ENCODE measurements around the gene AIF1. TPM values are rescaled to one million over a fixed set of nuclear protein-coding genes. Genes with fewer than 3 reads are reported as not detected.

AIF1 gene
- total RNA-seq, 1 experiment from 2014 or later = not detected

- no peaks in the 10 kb centered on the region for H3F3A ChIP-seq (ENCODE audit: low read length, unreplicated experiment)
- no TSS peak for BruUV-seq (replicated peaks)
- no peaks in the 10 kb centered on the region for H3K27me3 ChIP-seq (ENCODE audit: low read length)
- H2AFZ ChIP-seq (ENCODE audit: low read length) = peak within 1 kb of the TSS; percentile 75
- TF ChIP-seq CTCF (conservative IDR thresholded peaks at IDR 0.05; ENCODE audit: low read depth, low read length) = no peak
- no peak for TF ChIP-seq EZH2 (IDR thresholded peaks at IDR 0.05; ENCODE audit: low read length, unreplicated experiment)
- TF ChIP-seq EZH2phosphoT487 (IDR thresholded peaks at IDR 0.05; ENCODE audit: borderline replicate concordance, low read length) = no peak
- peak within 1 kb of the TSS; percentile 93 for H3K27ac ChIP-seq (ENCODE audit: low read length)
- ATAC-seq (peak; percentile 30), DNase-seq (peak; percentile 88)
- ChIA-PET POLR2A (ENCODE audit: unreplicated experiment) (interaction anchor here (0.6 to 0.8 kb wide), 5 partner anchors 73 to 428 kb away, joined by 4 to 7 read pairs (median 5); partner anchors contain the start of gene HSPA1B), CTCF (no interaction called here)
- H3K9ac ChIP-seq (ENCODE audit: low read length) = peak within 1 kb of the TSS; percentile 96
- no peaks in the 10 kb centered on the region for H3K9me2 ChIP-seq (replicated peaks; ENCODE audit: low read length)
- H3K4me2 ChIP-seq (ENCODE audit: low read length) = peak within 1 kb of the TSS; percentile 99
- no peaks in the 10 kb centered on the region for H3K9me3 ChIP-seq (ENCODE audit: low read length)
- H3K79me2 ChIP-seq (ENCODE audit: low read length) = peaks cover 59% of the 10 kb centered on the region
- intact Hi-C loops (cut with micrococcal nuclease) = loop anchor here (1.0 to 5.0 kb wide), 2 partner anchors 45 to 118 kb away; partner anchors contain the start of genes ATP6V1G2, NFKBIL1 and PRRC2A
- H3K4me1 ChIP-seq (ENCODE audit: insufficient read depth, low read length) = peaks cover 30% of the 10 kb centered on the region
- H4K20me1 ChIP-seq (ENCODE audit: low read length) = no peaks in the 10 kb centered on the region
- H3K4me3 ChIP-seq (ENCODE audit: low read length) = peak within 1 kb of the TSS; percentile 92
- peaks cover 30% of the 10 kb centered on the region for H3K36me3 ChIP-seq (ENCODE audit: low read depth, low read length)
Measured at GRCh38 chr6:31664790-31665500, 49.9 kb downstream of the AIF1 start, which contains the start of gene GPANK1. Gene GPANK1, minus strand, starts transcription at chr6:31664997. Its CDS starts 519 bp downstream, at chr6:31664478.

- Histone ChIP-seq H3K36me3 (ENCODE audit: low read depth, low read length) (peaks cover 37% of the 10 kb centered on the region), H3K79me2 (ENCODE audit: low read length) (peaks cover 52% of the 10 kb centered on the region), H2AFZ (ENCODE audit: low read length) (peak within 1 kb of the TSS; percentile 75), H3K27ac (ENCODE audit: low read length) (peak within 1 kb of the TSS; percentile 93), H4K20me1 (ENCODE audit: low read length) (no peaks in the 10 kb centered on the region), H3K4me1 (ENCODE audit: insufficient read depth, low read length) (peaks cover 27% of the 10 kb centered on the region), H3F3A (ENCODE audit: low read length, unreplicated experiment) (no peaks in the 10 kb centered on the region), H3K4me3 (ENCODE audit: low read length) (peak within 1 kb of the TSS; percentile 92), H3K9me3 (ENCODE audit: low read length) (no peaks in the 10 kb centered on the region), H3K4me2 (ENCODE audit: low read length) (peak within 1 kb of the TSS; percentile 99), H3K27me3 (ENCODE audit: low read length) (no peaks in the 10 kb centered on the region), H3K9ac (ENCODE audit: low read length) (peak within 1 kb of the TSS; percentile 96), H3K9me2 (replicated peaks; ENCODE audit: low read length) (no peaks in the 10 kb centered on the region)
- DNase-seq (peak; percentile 97), ATAC-seq (peak; percentile 80)
- TF ChIP-seq EZH2phosphoT487 (IDR thresholded peaks at IDR 0.05; ENCODE audit: borderline replicate concordance, low read length) = no peak
- no peak for TF ChIP-seq EZH2 (IDR thresholded peaks at IDR 0.05; ENCODE audit: low read length, unreplicated experiment)
- TF ChIP-seq CTCF (conservative IDR thresholded peaks at IDR 0.05; ENCODE audit: low read depth, low read length) = no peak
- ChIA-PET CTCF (no interaction called here), POLR2A (ENCODE audit: unreplicated experiment) (interaction anchor here (0.7 to 0.8 kb wide), 3 partner anchors 56 to 162 kb away, joined by 4 to 7 read pairs (median 6); partner anchors contain the start of genes HSPA1B and LY6G6C)
- intact Hi-C loops (cut with micrococcal nuclease) = loop anchor here (1.0 to 5.0 kb wide), 2 partner anchors 45 to 118 kb away; partner anchors contain the start of genes ATP6V1G2, NFKBIL1 and PRRC2A
- BruUV-seq (replicated peaks) = no TSS peak
Measured at GRCh38 chr6:31665501-31666336, 50.7 kb downstream of the AIF1 start, which contains the start of gene CSNK2B. Gene CSNK2B, plus strand, starts transcription at chr6:31666080. Its CDS starts 752 bp downstream, at chr6:31666832.

All from PC-3 (cell line).